Measurements from ENCODE around the gene NUDCD3.

The NUDCD3 gene

GRCh38 chr7:44347546-44348114 is 142.8 kb downstream of the NUDCD3 start:
- DNase-seq, result no peak

- no peak for DNase-seq
Observed at GRCh38 chr7:44346063-44346462, 144.4 kb downstream of the NUDCD3 start.

GRCh38 chr7:44341401-44341800 is 149.1 kb downstream of the NUDCD3 start:
- DNase-seq, result no peak

- no peak for DNase-seq
Observed at GRCh38 chr7:44338600-44338999, 151.9 kb downstream of the NUDCD3 start.

GRCh38 chr7:44336491-44336890 is 154.0 kb downstream of the NUDCD3 start:
- no peak for DNase-seq

GRCh38 chr7:44335184-44335583 is 155.3 kb downstream of the NUDCD3 start:
- DNase-seq, result no peak

- DNase-seq, result no peak
Observed at GRCh38 chr7:44334734-44335097, 155.7 kb downstream of the NUDCD3 start.

GRCh38 chr7:44333911-44334733 is 156.3 kb downstream of the NUDCD3 start:
- no peak for DNase-seq

- DNase-seq, result no peak
Observed at GRCh38 chr7:44331682-44332081, 158.8 kb downstream of the NUDCD3 start.

- DNase-seq, result no peak
Observed at GRCh38 chr7:44330331-44330730, 160.1 kb downstream of the NUDCD3 start.

GRCh38 chr7:44329888-44330287 is 160.6 kb downstream of the NUDCD3 start:
- no peak for DNase-seq

Measured in NCI-H1436 (cell line).